ENCODE results near the gene TOMM40. TPM values are rescaled to one million over a fixed set of nuclear protein-coding genes. Genes with fewer than 3 reads are reported as not detected.

Gene TOMM40
- total and polyA plus RNA-seq, 8 donors, result 12.8 to 28.8 (median 17.8) TPM

GRCh38 chr19:44948237-44948636, 57.2 kb downstream of the TOMM40 start:
- H3K4me1 ChIP-seq, result peaks cover 0 to 9% (median 4%) of the 10 kb centered on the region in 3 donors
- intact Hi-C loops (cut with DNase I), result loop anchor here in 1 of 3 donors (5.0 kb wide), 1 partner anchor 41 kb away; the partner anchor contains the start of gene APOE
- H3K27me3 ChIP-seq, result no peaks in the 10 kb centered on the region
- FAIRE-seq (no peak), DNase-seq (no peak), ATAC-seq (no peak)
- H3K36me3 ChIP-seq, result no peaks in the 10 kb centered on the region
- no peaks in the 10 kb centered on the region for H3K9me3 ChIP-seq
- H3K27ac ChIP-seq, result no peak overlapping the region
- WGBS, 2 donors, result 84 to 87% methylated on average over 5 of the region's 5 CpGs
- H3K4me3 ChIP-seq, result no peak overlapping the region
- TF ChIP-seq CTCF (IDR thresholded peaks at IDR 0.05), result no peak

- no peaks in the 10 kb centered on the region for H3K36me3 ChIP-seq
- H3K4me3 ChIP-seq, result no peak overlapping the region
- ATAC-seq, result no peak
- H3K27me3 ChIP-seq, result no peaks in the 10 kb centered on the region
- intact Hi-C loops (cut with DNase I), result loop anchor here in 1 of 3 donors (5.0 kb wide), 1 partner anchor 42 kb away; the partner anchor contains the start of gene APOE
- H3K4me1 ChIP-seq, result peaks cover 4 to 9% (median 6%) of the 10 kb centered on the region in 3 donors
- 78 to 88% methylated on average over 4 to 5 of the region's 5 CpGs for WGBS, 2 donors
- TF ChIP-seq CTCF (IDR thresholded peaks at IDR 0.05), result no peak
- DNase-seq, result no peak
- H3K9me3 ChIP-seq, result no peaks in the 10 kb centered on the region
- no peak for FAIRE-seq
- no peak overlapping the region for H3K27ac ChIP-seq
These were observed 57.8 kb downstream of the TOMM40 start for GRCh38 chr19:44948763-44949374.

DNA sequence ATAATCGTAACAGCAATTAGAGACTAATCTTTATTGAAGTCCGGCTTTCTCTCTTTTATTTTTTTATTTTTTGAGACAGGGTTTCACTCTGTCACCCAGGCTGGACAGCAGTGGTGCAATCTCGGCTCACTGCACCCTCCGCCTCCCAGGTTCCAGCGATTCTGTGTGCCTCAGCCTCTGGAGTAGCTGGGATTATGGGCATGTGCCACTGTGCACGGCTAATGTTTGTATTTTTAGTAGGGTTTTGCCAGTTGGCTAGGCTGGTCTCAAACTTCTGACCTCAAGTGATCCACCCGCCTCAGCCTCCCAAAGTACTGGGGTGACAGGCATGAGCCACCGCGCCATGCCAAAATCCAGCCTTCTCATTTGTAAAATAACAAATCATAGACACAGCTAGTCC, 58.5 kb downstream of the TOMM40 start:
- no peak overlapping the region for H3K4me3 ChIP-seq
- TF ChIP-seq CTCF (IDR thresholded peaks at IDR 0.05), result no peak
- intact Hi-C loops (cut with DNase I), result loop anchor here in 1 of 3 donors (5.0 kb wide), 1 partner anchor 42 kb away; the partner anchor contains the start of gene APOE
- H3K36me3 ChIP-seq, result no peaks in the 10 kb centered on the region
- DNase-seq (no peak), ATAC-seq (no peak), FAIRE-seq (no peak)
- H3K27ac ChIP-seq, result no peak overlapping the region
- no peaks in the 10 kb centered on the region for H3K9me3 ChIP-seq
- H3K27me3 ChIP-seq, result no peaks in the 10 kb centered on the region
- WGBS, 2 donors, result 76 to 87% methylated on average over 9 of the region's 9 CpGs
- H3K4me1 ChIP-seq, result peaks cover 4 to 9% (median 9%) of the 10 kb centered on the region in 3 donors

- intact Hi-C loops (cut with DNase I), result loop anchor here in 1 of 3 donors (5.0 kb wide), 1 partner anchor 49 kb away; no protein-coding TSS in a partner anchor
- no peak overlapping the region for H3K4me3 ChIP-seq
- peak; percentile 76 to 87 (median 85) for TF ChIP-seq CTCF (IDR thresholded peaks at IDR 0.05)
- no peaks in the 10 kb centered on the region for H3K27me3 ChIP-seq
- peak in 3 of 4 donors; percentile 21 to 43 (median 38) for ATAC-seq
- H3K27ac ChIP-seq, result peak overlapping the region in 2 of 4 donors; percentile 33 to 34
- peak in 4 of 6 donors; percentile 57 to 68 (median 67) for DNase-seq
- FAIRE-seq, result no peak
- peaks cover 9 to 14% (median 9%) of the 10 kb centered on the region in 3 donors for H3K4me1 ChIP-seq
- no peaks in the 10 kb centered on the region for H3K9me3 ChIP-seq
- H3K36me3 ChIP-seq, result no peaks in the 10 kb centered on the region
- 24 to 26% methylated on average over 13 of the region's 13 CpGs for WGBS, 2 donors
These were observed 60.4 kb downstream of the TOMM40 start for GRCh38 chr19:44951179-44952159.

Other genes starting within 250 kb of the TOMM40 start
- gene PVR, start 247.3 kb upstream of the TOMM40 start, total RNA-seq, result 10 to 100 TPM in 5 of 6 donors, 1 to 10 TPM in 1; 9.3 to 19.8 (median 14.8) TPM
- 10 to 100 TPM; 25.2 to 28.8 TPM for gene PVR, start 247.3 kb upstream of the TOMM40 start, polyA plus RNA-seq
- gene CEACAM19, start 219.8 kb upstream of the TOMM40 start, total RNA-seq, result 1 to 10 TPM; 2.4 to 6.4 (median 4.0) TPM
- gene CEACAM19, start 219.8 kb upstream of the TOMM40 start, polyA plus RNA-seq, result 10 to 100 TPM; 20.6 to 27.7 TPM
- 1 to 10 TPM in 1 of 6 donors, under 1 TPM in 3, not detected in 2; 0.16 to 1.0 (median 0.31) TPM for gene CEACAM16, start 192.1 kb upstream of the TOMM40 start, total RNA-seq
- under 1 TPM in 1 of 2 donors, not detected in 1; 0.57 TPM for gene CEACAM16, start 192.1 kb upstream of the TOMM40 start, polyA plus RNA-seq
- gene BCL3, start 142.5 kb upstream of the TOMM40 start, total RNA-seq, result 10 to 100 TPM; 13.9 to 50.3 (median 30.0) TPM
- gene BCL3, start 142.5 kb upstream of the TOMM40 start, polyA plus RNA-seq, result 100 to 1,000 TPM in 1 of 2 donors, 10 to 100 TPM in 1; 79.9 to 113 TPM
- 10 to 100 TPM; 10.1 to 14.8 (median 12.1) TPM for gene CBLC, start 113.4 kb upstream of the TOMM40 start, total RNA-seq
- gene CBLC, start 113.4 kb upstream of the TOMM40 start, polyA plus RNA-seq, result 10 to 100 TPM; 16.5 to 29.7 TPM
- 10 to 100 TPM; 28.8 to 74.5 (median 40.5) TPM for gene BCAM, start 82.2 kb upstream of the TOMM40 start, total RNA-seq
- 100 to 1,000 TPM in 1 of 2 donors, 10 to 100 TPM in 1; 99.5 to 140 TPM for gene BCAM, start 82.2 kb upstream of the TOMM40 start, polyA plus RNA-seq
- gene NECTIN2, start 45.0 kb upstream of the TOMM40 start, total RNA-seq, result 100 to 1,000 TPM in 1 of 6 donors, 10 to 100 TPM in 5; 26.7 to 101 (median 40.2) TPM
- 100 to 1,000 TPM in 1 of 2 donors, 10 to 100 TPM in 1; 93.6 to 101 TPM for gene NECTIN2, start 45.0 kb upstream of the TOMM40 start, polyA plus RNA-seq
- gene APOE, start 14.5 kb downstream of the TOMM40 start, total RNA-seq, result 100 to 1,000 TPM in 1 of 6 donors, 10 to 100 TPM in 3, 1 to 10 TPM in 2; 3.1 to 379 (median 16.5) TPM
- gene APOE, start 14.5 kb downstream of the TOMM40 start, polyA plus RNA-seq, result 10 to 100 TPM; 14.8 to 45.1 TPM
- gene APOC1, start 23.4 kb downstream of the TOMM40 start, total RNA-seq, result 100 to 1,000 TPM in 1 of 6 donors, 10 to 100 TPM in 1, 1 to 10 TPM in 4; 1.1 to 213 (median 5.7) TPM
- 1 to 10 TPM; 5.0 to 7.6 TPM for gene APOC1, start 23.4 kb downstream of the TOMM40 start, polyA plus RNA-seq
- gene APOC4, start 51.0 kb downstream of the TOMM40 start, total RNA-seq, result under 1 TPM in 1 of 6 donors, not detected in 5; 0.47 TPM
- not detected for gene APOC4, start 51.0 kb downstream of the TOMM40 start, polyA plus RNA-seq
- 10 to 100 TPM in 1 of 6 donors, 1 to 10 TPM in 1, under 1 TPM in 2, not detected in 2; 0.49 to 22.1 (median 3.8) TPM for gene APOC2, start 54.8 kb downstream of the TOMM40 start, total RNA-seq
- 1 to 10 TPM in 1 of 2 donors, under 1 TPM in 1; 0.54 to 2.2 TPM for gene APOC2, start 54.8 kb downstream of the TOMM40 start, polyA plus RNA-seq
- 10 to 100 TPM; 56.4 to 73.6 (median 63.8) TPM for gene CLPTM1, start 64.1 kb downstream of the TOMM40 start, total RNA-seq
- gene CLPTM1, start 64.1 kb downstream of the TOMM40 start, polyA plus RNA-seq, result 10 to 100 TPM; 74.5 to 81.9 TPM
- gene RELB, start 110.2 kb downstream of the TOMM40 start, total RNA-seq, result 10 to 100 TPM in 4 of 6 donors, 1 to 10 TPM in 2; 8.3 to 21.7 (median 13.4) TPM
- 10 to 100 TPM; 25.1 to 33.5 TPM for gene RELB, start 110.2 kb downstream of the TOMM40 start, polyA plus RNA-seq
- gene CLASRP, start 147.8 kb downstream of the TOMM40 start, total RNA-seq, result 10 to 100 TPM; 34.8 to 55.0 (median 47.7) TPM
- gene CLASRP, start 147.8 kb downstream of the TOMM40 start, polyA plus RNA-seq, result 100 to 1,000 TPM; 213 to 244 TPM
- under 1 TPM; 0.15 to 0.52 (median 0.32) TPM for gene ZNF296, start 185.2 kb downstream of the TOMM40 start, total RNA-seq
- gene ZNF296, start 185.2 kb downstream of the TOMM40 start, polyA plus RNA-seq, result 1 to 10 TPM; 2.0 to 2.1 TPM
- 10 to 100 TPM in 1 of 6 donors, 1 to 10 TPM in 5; 3.8 to 11.4 (median 7.7) TPM for gene GEMIN7, start 188.0 kb downstream of the TOMM40 start, total RNA-seq
- gene GEMIN7, start 188.0 kb downstream of the TOMM40 start, polyA plus RNA-seq, result 10 to 100 TPM; 16.6 to 26.2 TPM
- 10 to 100 TPM; 13.0 to 18.7 (median 15.1) TPM for gene PPP1R37, start 201.9 kb downstream of the TOMM40 start, total RNA-seq
- gene PPP1R37, start 201.9 kb downstream of the TOMM40 start, polyA plus RNA-seq, result 10 to 100 TPM; 31.7 to 57.4 TPM